ENCODE measurements around the gene COX15.

GRCh38 chr10:99756159-99756558 is 24.2 kb upstream of the COX15 start:
- TF ChIP-seq CTCF (IDR thresholded peaks at IDR 0.05) (no peak), MAX (CRISPR knock-in tag; IDR thresholded peaks at IDR 0.05) (no peak)
